Testis (tissue), 2 donors: ENCODE results near the gene CADPS2.

Source experiments
- POLR2A ChIP-seq: fragments of 450-650 bp; IDR thresholded peaks from one replicate; pipeline ENCODE4 v1.6.1; 2017; ENCODE audit warnings: antibody characterized with exemption, mild to moderate bottlenecking, moderate library complexity
- TF ChIP-seq, protein P1 (sequence below), 3 experiments: fragments of 450-650 bp in 2 of 3; fragments of 200-600 bp in 1 of 3; sonication (generic) in 1 of 3; IDR thresholded peaks; one replicate each; pipeline ENCODE4 v1.5.1; 2016 to 2019; ENCODE audit warnings: antibody characterized with exemption in 3 of 3, mild to moderate bottlenecking in 2 of 3, moderate library complexity in 1 of 3

- TF ChIP-seq, protein P1, sequence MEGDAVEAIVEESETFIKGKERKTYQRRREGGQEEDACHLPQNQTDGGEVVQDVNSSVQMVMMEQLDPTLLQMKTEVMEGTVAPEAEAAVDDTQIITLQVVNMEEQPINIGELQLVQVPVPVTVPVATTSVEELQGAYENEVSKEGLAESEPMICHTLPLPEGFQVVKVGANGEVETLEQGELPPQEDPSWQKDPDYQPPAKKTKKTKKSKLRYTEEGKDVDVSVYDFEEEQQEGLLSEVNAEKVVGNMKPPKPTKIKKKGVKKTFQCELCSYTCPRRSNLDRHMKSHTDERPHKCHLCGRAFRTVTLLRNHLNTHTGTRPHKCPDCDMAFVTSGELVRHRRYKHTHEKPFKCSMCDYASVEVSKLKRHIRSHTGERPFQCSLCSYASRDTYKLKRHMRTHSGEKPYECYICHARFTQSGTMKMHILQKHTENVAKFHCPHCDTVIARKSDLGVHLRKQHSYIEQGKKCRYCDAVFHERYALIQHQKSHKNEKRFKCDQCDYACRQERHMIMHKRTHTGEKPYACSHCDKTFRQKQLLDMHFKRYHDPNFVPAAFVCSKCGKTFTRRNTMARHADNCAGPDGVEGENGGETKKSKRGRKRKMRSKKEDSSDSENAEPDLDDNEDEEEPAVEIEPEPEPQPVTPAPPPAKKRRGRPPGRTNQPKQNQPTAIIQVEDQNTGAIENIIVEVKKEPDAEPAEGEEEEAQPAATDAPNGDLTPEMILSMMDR (IDR thresholded peaks at IDR 0.05): no peak
- no peak for TF ChIP-seq POLR2A
These were observed 18.7 kb downstream of the CADPS2 start for GRCh38 chr7:122867471-122867980.
